Measurements from ENCODE around the gene YTHDF2. TPM values are rescaled to one million over a fixed set of nuclear protein-coding genes. Genes with fewer than 3 reads are reported as not detected.
A peak's percentile ranks its signal among the peaks of the same experiment; 100 is the strongest.

YTHDF2 gene
- total RNA-seq, 1 experiment from 2014 or later = 126 TPM

DNA sequence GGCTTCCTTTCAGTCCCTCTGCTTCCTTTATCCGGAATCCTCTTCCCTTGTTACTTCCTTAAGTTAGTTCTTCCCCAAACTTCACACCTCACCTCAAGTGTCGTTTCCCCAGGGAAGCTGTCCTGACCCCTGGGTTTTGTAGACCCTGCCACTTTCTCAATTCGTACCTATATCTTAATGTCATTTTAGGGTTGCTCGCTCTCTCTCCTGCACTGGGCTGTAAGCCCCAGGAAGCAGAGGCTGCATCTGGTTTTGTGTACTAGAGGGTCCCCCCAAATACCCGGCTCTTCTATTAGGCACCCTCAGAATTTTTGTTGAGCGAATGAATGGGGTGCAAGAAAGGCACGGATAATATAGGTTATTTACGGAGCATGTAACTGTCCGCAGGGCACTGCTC is 74.6 kb downstream of the YTHDF2 start:
- 0 out of 2 replicates have a peak, but pooled peaks cover 3% of the 10 kb centered on the region for H3K36me3 Mint-ChIP-seq
- TF ChIP-seq RORB (CRISPR knock-in tag; IDR thresholded peaks at IDR 0.05) = no peak
- TF ChIP-seq, protein P1, sequence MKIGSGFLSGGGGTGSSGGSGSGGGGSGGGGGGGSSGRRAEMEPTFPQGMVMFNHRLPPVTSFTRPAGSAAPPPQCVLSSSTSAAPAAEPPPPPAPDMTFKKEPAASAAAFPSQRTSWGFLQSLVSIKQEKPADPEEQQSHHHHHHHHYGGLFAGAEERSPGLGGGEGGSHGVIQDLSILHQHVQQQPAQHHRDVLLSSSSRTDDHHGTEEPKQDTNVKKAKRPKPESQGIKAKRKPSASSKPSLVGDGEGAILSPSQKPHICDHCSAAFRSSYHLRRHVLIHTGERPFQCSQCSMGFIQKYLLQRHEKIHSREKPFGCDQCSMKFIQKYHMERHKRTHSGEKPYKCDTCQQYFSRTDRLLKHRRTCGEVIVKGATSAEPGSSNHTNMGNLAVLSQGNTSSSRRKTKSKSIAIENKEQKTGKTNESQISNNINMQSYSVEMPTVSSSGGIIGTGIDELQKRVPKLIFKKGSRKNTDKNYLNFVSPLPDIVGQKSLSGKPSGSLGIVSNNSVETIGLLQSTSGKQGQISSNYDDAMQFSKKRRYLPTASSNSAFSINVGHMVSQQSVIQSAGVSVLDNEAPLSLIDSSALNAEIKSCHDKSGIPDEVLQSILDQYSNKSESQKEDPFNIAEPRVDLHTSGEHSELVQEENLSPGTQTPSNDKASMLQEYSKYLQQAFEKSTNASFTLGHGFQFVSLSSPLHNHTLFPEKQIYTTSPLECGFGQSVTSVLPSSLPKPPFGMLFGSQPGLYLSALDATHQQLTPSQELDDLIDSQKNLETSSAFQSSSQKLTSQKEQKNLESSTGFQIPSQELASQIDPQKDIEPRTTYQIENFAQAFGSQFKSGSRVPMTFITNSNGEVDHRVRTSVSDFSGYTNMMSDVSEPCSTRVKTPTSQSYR (CRISPR knock-in tag; IDR thresholded peaks at IDR 0.05) = no peak
- TF ChIP-seq, protein P2, sequence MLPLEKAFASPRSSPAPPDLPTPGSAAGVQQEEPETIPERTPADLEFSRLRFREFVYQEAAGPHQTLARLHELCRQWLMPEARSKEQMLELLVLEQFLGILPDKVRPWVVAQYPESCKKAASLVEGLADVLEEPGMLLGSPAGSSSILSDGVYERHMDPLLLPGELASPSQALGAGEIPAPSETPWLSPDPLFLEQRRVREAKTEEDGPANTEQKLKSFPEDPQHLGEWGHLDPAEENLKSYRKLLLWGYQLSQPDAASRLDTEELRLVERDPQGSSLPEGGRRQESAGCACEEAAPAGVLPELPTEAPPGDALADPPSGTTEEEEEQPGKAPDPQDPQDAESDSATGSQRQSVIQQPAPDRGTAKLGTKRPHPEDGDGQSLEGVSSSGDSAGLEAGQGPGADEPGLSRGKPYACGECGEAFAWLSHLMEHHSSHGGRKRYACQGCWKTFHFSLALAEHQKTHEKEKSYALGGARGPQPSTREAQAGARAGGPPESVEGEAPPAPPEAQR (CRISPR knock-in tag; IDR thresholded peaks at IDR 0.05) = no peak
- no peak for TF ChIP-seq JUN (CRISPR knock-in tag; IDR thresholded peaks at IDR 0.05)
- TF ChIP-seq TEAD4 (CRISPR knock-in tag; IDR thresholded peaks at IDR 0.05) = no peak
- TF ChIP-seq, protein P3, sequence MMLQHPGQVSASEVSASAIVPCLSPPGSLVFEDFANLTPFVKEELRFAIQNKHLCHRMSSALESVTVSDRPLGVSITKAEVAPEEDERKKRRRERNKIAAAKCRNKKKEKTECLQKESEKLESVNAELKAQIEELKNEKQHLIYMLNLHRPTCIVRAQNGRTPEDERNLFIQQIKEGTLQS (CRISPR knock-in tag; conservative IDR thresholded peaks at IDR 0.05) = no peak
- TF ChIP-seq GTF2I (CRISPR knock-in tag; conservative IDR thresholded peaks at IDR 0.05) = no peak
- TF ChIP-seq ZNF219 (CRISPR knock-in tag; IDR thresholded peaks at IDR 0.05; ENCODE audit: borderline replicate concordance) = no peak
- TF ChIP-seq, protein P4, sequence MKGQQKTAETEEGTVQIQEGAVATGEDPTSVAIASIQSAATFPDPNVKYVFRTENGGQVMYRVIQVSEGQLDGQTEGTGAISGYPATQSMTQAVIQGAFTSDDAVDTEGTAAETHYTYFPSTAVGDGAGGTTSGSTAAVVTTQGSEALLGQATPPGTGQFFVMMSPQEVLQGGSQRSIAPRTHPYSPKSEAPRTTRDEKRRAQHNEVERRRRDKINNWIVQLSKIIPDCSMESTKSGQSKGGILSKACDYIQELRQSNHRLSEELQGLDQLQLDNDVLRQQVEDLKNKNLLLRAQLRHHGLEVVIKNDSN (CRISPR knock-in tag; IDR thresholded peaks at IDR 0.05) = no peak
- TF ChIP-seq FOXJ3 (CRISPR knock-in tag; IDR thresholded peaks at IDR 0.05; ENCODE audit: borderline replicate concordance) = no peak
- H3K4me3 Mint-ChIP-seq = peak overlapping the region; percentile 61
- peaks cover 20% of the 10 kb centered on the region for H3K4me1 Mint-ChIP-seq
- H3K27me3 Mint-ChIP-seq (ENCODE audit: low read depth) = peaks cover 43% of the 10 kb centered on the region
- ChIA-PET POLR2A (interaction anchor here (1.2 kb wide), 1 partner anchor 230 kb away, joined by 5 read pairs; no protein-coding TSS in a partner anchor), CTCF (interaction anchor here (0.6 to 4.1 kb wide), 4 partner anchors 17 to 70 kb away, joined by 3 to 38 read pairs (median 5); no protein-coding TSS in a partner anchor)
- ATAC-seq (no peak), DNase-seq (ENCODE audit: low spot score) (no peak)
- H3K27ac Mint-ChIP-seq = no peak overlapping the region
- no peaks in the 10 kb centered on the region for H3K9me3 Mint-ChIP-seq

DNA sequence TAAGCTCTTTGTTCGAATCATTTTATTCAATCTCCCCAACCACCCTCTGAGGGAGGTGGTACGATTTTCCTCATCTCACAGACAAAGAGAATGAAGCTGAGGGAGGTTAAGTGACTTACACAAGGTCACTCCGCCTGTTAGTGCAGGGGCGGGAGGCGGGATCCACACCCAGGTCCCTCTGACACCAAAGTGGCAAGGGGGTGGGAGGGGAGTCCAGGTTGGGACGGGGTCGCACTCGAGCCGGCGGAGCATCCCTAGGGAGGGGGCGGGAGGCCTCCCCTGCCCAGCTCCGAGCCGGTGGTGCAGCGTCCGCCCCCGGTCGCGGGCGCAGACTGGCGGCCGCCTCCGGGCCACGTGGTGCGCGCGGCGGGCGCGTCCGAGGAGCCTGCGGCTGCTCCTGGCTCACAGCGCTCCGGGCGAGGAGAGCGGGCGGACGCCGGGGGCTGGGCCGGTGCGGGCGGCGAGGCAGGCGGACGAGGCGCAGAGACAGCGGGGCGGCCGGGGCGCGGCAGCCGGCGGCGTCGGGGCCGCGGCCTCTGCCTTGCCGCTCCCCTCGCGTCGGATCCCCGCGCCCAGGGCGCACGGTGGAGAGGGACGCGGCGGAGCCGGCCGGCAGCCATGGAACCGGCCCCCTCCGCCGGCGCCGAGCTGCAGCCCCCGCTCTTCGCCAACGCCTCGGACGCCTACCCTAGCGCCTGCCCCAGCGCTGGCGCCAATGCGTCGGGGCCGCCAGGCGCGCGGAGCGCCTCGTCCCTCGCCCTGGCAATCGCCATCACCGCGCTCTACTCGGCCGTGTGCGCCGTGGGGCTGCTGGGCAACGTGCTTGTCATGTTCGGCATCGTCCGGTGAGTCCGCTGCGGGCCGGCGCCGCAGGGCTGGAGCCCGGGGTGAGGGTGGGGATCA is 75.3 kb downstream of the YTHDF2 start, which contains the start of gene OPRD1:
OPRD1 (plus strand) TSS at position 405 of the 903 bp plus-strand sequence; CDS start at position 619, 214 bp downstream.
- DNase-seq (ENCODE audit: low spot score) (peak; percentile 54), ATAC-seq (peak; percentile 58)
- ChIA-PET CTCF (interaction anchor here (0.6 to 4.1 kb wide), 5 partner anchors 16 to 70 kb away, joined by 3 to 38 read pairs (median 3); no protein-coding TSS in a partner anchor), POLR2A (interaction anchor here (1.2 kb wide), 1 partner anchor 231 kb away, joined by 5 read pairs; no protein-coding TSS in a partner anchor)
- Mint-ChIP-seq H3K27ac (no peak within 1 kb of the TSS), H3K4me1 (peaks cover 19% of the 10 kb centered on the region), H3K9me3 (no peaks in the 10 kb centered on the region), H3K36me3 (0 out of 2 replicates have a peak, but pooled peaks cover 3% of the 10 kb centered on the region), H3K27me3 (ENCODE audit: low read depth) (peaks cover 43% of the 10 kb centered on the region), H3K4me3 (peak within 1 kb of the TSS; percentile 61)
- TF ChIP-seq, protein P5, sequence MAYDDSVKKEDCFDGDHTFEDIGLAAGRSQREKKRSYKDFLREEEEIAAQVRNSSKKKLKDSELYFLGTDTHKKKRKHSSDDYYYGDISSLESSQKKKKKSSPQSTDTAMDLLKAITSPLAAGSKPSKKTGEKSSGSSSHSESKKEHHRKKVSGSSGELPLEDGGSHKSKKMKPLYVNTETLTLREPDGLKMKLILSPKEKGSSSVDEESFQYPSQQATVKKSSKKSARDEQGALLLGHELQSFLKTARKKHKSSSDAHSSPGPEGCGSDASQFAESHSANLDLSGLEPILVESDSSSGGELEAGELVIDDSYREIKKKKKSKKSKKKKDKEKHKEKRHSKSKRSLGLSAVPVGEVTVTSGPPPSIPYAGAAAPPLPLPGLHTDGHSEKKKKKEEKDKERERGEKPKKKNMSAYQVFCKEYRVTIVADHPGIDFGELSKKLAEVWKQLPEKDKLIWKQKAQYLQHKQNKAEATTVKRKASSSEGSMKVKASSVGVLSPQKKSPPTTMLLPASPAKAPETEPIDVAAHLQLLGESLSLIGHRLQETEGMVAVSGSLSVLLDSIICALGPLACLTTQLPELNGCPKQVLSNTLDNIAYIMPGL (CRISPR knock-in tag; IDR thresholded peaks at IDR 0.05) = peak; percentile 88
- peak; percentile 54 for TF ChIP-seq SMAD4 (CRISPR knock-in tag; IDR thresholded peaks at IDR 0.05)
- TF ChIP-seq, protein P6, sequence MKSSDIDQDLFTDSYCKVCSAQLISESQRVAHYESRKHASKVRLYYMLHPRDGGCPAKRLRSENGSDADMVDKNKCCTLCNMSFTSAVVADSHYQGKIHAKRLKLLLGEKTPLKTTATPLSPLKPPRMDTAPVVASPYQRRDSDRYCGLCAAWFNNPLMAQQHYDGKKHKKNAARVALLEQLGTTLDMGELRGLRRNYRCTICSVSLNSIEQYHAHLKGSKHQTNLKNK (CRISPR knock-in tag; IDR thresholded peaks at IDR 0.05) = no peak
- TF ChIP-seq, protein P7, sequence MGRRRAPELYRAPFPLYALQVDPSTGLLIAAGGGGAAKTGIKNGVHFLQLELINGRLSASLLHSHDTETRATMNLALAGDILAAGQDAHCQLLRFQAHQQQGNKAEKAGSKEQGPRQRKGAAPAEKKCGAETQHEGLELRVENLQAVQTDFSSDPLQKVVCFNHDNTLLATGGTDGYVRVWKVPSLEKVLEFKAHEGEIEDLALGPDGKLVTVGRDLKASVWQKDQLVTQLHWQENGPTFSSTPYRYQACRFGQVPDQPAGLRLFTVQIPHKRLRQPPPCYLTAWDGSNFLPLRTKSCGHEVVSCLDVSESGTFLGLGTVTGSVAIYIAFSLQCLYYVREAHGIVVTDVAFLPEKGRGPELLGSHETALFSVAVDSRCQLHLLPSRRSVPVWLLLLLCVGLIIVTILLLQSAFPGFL (CRISPR knock-in tag; IDR thresholded peaks at IDR 0.05; ENCODE audit: borderline replicate concordance) = no peak
- no peak for TF ChIP-seq PRRX2 (CRISPR knock-in tag; IDR thresholded peaks at IDR 0.05)
- no peak; the same call in 1 of the 2 replicates for TF ChIP-seq ETV6 (CRISPR knock-in tag; IDR thresholded peaks at IDR 0.05)
- TF ChIP-seq, protein P8, sequence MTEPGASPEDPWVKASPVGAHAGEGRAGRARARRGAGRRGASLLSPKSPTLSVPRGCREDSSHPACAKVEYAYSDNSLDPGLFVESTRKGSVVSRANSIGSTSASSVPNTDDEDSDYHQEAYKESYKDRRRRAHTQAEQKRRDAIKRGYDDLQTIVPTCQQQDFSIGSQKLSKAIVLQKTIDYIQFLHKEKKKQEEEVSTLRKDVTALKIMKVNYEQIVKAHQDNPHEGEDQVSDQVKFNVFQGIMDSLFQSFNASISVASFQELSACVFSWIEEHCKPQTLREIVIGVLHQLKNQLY (CRISPR knock-in tag; IDR thresholded peaks at IDR 0.05) = no peak
- no peak for TF ChIP-seq ZNF138 (CRISPR knock-in tag; conservative IDR thresholded peaks at IDR 0.05)
- TF ChIP-seq MYBL2 (CRISPR knock-in tag; IDR thresholded peaks at IDR 0.05) = peak; percentile 46; the same call in 1 of the 2 replicates
- no peak for TF ChIP-seq GRHL2 (CRISPR knock-in tag; IDR thresholded peaks at IDR 0.05; ENCODE audit: insufficient replicate concordance, severe bottlenecking)
- TF ChIP-seq, protein P9, sequence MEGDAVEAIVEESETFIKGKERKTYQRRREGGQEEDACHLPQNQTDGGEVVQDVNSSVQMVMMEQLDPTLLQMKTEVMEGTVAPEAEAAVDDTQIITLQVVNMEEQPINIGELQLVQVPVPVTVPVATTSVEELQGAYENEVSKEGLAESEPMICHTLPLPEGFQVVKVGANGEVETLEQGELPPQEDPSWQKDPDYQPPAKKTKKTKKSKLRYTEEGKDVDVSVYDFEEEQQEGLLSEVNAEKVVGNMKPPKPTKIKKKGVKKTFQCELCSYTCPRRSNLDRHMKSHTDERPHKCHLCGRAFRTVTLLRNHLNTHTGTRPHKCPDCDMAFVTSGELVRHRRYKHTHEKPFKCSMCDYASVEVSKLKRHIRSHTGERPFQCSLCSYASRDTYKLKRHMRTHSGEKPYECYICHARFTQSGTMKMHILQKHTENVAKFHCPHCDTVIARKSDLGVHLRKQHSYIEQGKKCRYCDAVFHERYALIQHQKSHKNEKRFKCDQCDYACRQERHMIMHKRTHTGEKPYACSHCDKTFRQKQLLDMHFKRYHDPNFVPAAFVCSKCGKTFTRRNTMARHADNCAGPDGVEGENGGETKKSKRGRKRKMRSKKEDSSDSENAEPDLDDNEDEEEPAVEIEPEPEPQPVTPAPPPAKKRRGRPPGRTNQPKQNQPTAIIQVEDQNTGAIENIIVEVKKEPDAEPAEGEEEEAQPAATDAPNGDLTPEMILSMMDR (IDR thresholded peaks at IDR 0.05) = no peak
- TF ChIP-seq SMAD3 (CRISPR knock-in tag; IDR thresholded peaks at IDR 0.05; ENCODE audit: borderline replicate concordance) = 0 out of 2 replicates have a peak, but pooled peaks have one; percentile 56

Measured in WTC11 (cell line).